Karpas-422 (cell line): Measurements from ENCODE around the gene C16orf82. TPM values are rescaled to one million over a fixed set of nuclear protein-coding genes. Genes with fewer than 3 reads are reported as not detected.
"Not testable (repeated sequence)": the region's sequence is repeated elsewhere in the genome, so short reads cannot be mapped to it uniquely, and the experiment has no call there.

Source experiments
- DNase-seq: peaks from one replicate; pipeline ENCODE4 v3.0.0-alpha.2; 2015
- H2AFZ ChIP-seq: fragments of 200-600 bp; sonication (generic); 2 replicates; pipeline ENCODE4 v1.6.1; 2014; ENCODE audit warnings: antibody characterized with exemption, low read length, mixed read lengths
- H3K27ac ChIP-seq: fragments of 200-600 bp; sonication (generic); 2 replicates; pipeline ENCODE4 v1.5.1; 2014; ENCODE audit warnings: mild to moderate bottlenecking, low read length, moderate library complexity
- H3K27me3 ChIP-seq: fragments of 200-600 bp; sonication (generic); 2 replicates; pipeline ENCODE4 v1.6.1; 2014; ENCODE audit warnings: low read length, mixed read lengths
- H3K36me3 ChIP-seq: fragments of 200-600 bp; sonication (generic); 2 replicates; pipeline ENCODE4 v1.6.1; 2014; ENCODE audit warnings: low read length, mixed read lengths; ENCODE audit not compliant: insufficient read depth
- H3K4me1 ChIP-seq: fragments of 200-600 bp; sonication (generic); 2 replicates; pipeline ENCODE4 v1.6.1; 2014; ENCODE audit warnings: mild to moderate bottlenecking, low read length, mixed read lengths
- H3K4me2 ChIP-seq: fragments of 200-600 bp; sonication (generic); 2 replicates; pipeline ENCODE4 v1.6.1; 2014; ENCODE audit warnings: low read length, low read depth, mild to moderate bottlenecking; ENCODE audit not compliant: poor library complexity, severe bottlenecking
- H3K4me3 ChIP-seq: fragments of 200-600 bp; sonication (generic); 2 replicates; pipeline ENCODE4 v1.5.1; 2014; ENCODE audit warnings: mild to moderate bottlenecking, antibody characterized with exemption, low read length, mixed read lengths
- H3K79me2 ChIP-seq: fragments of 200-600 bp; sonication (generic); 2 replicates; pipeline ENCODE4 v1.6.1; 2014; ENCODE audit warnings: mild to moderate bottlenecking, low read length, mixed read lengths
- H3K9ac ChIP-seq: fragments of 200-600 bp; sonication (generic); 2 replicates; pipeline ENCODE4 v1.6.0; 2014; ENCODE audit warnings: low read length
- H3K9me2 ChIP-seq: fragments of 200-600 bp; sonication (generic), shearing (Covaris generic); replicated peaks from 2 replicates; pipeline ENCODE4 v1.6.0; 2014; ENCODE audit warnings: mild to moderate bottlenecking, low read length, moderate library complexity; ENCODE audit not compliant: insufficient read depth
- H3K9me3 ChIP-seq: fragments of 300-700, 200-600 bp; sonication (generic); 2 replicates; pipeline ENCODE4 v1.6.1; 2014; ENCODE audit warnings: low read length, mixed read lengths
- H4K20me1 ChIP-seq: fragments of 200-600 bp; sonication (generic); 2 replicates; pipeline ENCODE4 v1.6.1; 2014; ENCODE audit warnings: mild to moderate bottlenecking, antibody characterized with exemption, low read length, low read depth; ENCODE audit not compliant: insufficient read depth
- total RNA-seq: library from RNA; depleted of rRNA; stranded (reverse); fragments of >200 nt; shearing (Covaris generic); gene quantifications from 2 replicates; pipeline ENCODE4 v1.2.3, GENCODE V29; 2014; ENCODE audit warnings: low replicate concordance

The C16orf82 gene
- total RNA-seq, 1 experiment from 2014 or later, result not detected

- no peaks in the 10 kb centered on the region for H3K36me3 ChIP-seq
- no peaks in the 10 kb centered on the region for H3K9me2 ChIP-seq
- peak; percentile 44 for DNase-seq
- H3K27me3 ChIP-seq, result no peaks in the 10 kb centered on the region
- H3K4me1 ChIP-seq, result no peaks in the 10 kb centered on the region
- no peak overlapping the region for H2AFZ ChIP-seq
- no peaks in the 10 kb centered on the region for H4K20me1 ChIP-seq
- H3K9ac ChIP-seq, result no peak overlapping the region
- H3K4me2 ChIP-seq, result no peak overlapping the region
- no peak overlapping the region for H3K4me3 ChIP-seq
- H3K9me3 ChIP-seq, result no peaks in the 10 kb centered on the region
- no peak overlapping the region for H3K27ac ChIP-seq
- no peaks in the 10 kb centered on the region for H3K79me2 ChIP-seq
Measured at GRCh38 chr16:27080895-27081294, 14.2 kb downstream of the C16orf82 start.

GRCh38 chr16:27083861-27084261, 17.1 kb downstream of the C16orf82 start:
- H3K4me1 ChIP-seq, result no peaks in the 10 kb centered on the region
- peak; percentile 54 for DNase-seq
- H2AFZ ChIP-seq, result no peak overlapping the region
- no peak overlapping the region for H3K27ac ChIP-seq
- H3K36me3 ChIP-seq, result no peaks in the 10 kb centered on the region
- no peaks in the 10 kb centered on the region for H3K9me2 ChIP-seq
- H4K20me1 ChIP-seq, result no peaks in the 10 kb centered on the region
- no peak overlapping the region for H3K9ac ChIP-seq
- no peaks in the 10 kb centered on the region for H3K9me3 ChIP-seq
- no peaks in the 10 kb centered on the region for H3K79me2 ChIP-seq
- H3K4me2 ChIP-seq, result no peak overlapping the region
- H3K27me3 ChIP-seq, result no peaks in the 10 kb centered on the region
- H3K4me3 ChIP-seq, result no peak overlapping the region

- no peaks in the 10 kb centered on the region for H3K9me3 ChIP-seq
- H3K9me2 ChIP-seq, result no peaks in the 10 kb centered on the region
- no peak overlapping the region for H3K27ac ChIP-seq
Measured at GRCh38 chr16:27084307-27085028, 17.7 kb downstream of the C16orf82 start.

GRCh38 chr16:27085182-27085581, 18.5 kb downstream of the C16orf82 start:
- Histone ChIP-seq H3K9me2 (no peaks in the 10 kb centered on the region), H3K79me2 (no peaks in the 10 kb centered on the region), H3K36me3 (no peaks in the 10 kb centered on the region), H3K4me2 (no peak overlapping the region), H4K20me1 (no peaks in the 10 kb centered on the region), H3K4me3 (no peak overlapping the region), H3K4me1 (no peaks in the 10 kb centered on the region), H3K27me3 (no peaks in the 10 kb centered on the region), H3K9me3 (no peaks in the 10 kb centered on the region), H2AFZ (no peak overlapping the region), H3K27ac (no peak overlapping the region), H3K9ac (no peak overlapping the region)
- no peak for DNase-seq

More at GRCh38 chr16:27084307-27085028, 17.7 kb downstream of the C16orf82 start:
- H3K4me3 ChIP-seq, result no peak overlapping the region
- no peak overlapping the region for H3K4me2 ChIP-seq
- H2AFZ ChIP-seq, result no peak overlapping the region
- H3K27me3 ChIP-seq, result no peaks in the 10 kb centered on the region
- H4K20me1 ChIP-seq, result no peaks in the 10 kb centered on the region
- H3K9ac ChIP-seq, result no peak overlapping the region
- DNase-seq, result no peak
- no peaks in the 10 kb centered on the region for H3K36me3 ChIP-seq
- H3K79me2 ChIP-seq, result no peaks in the 10 kb centered on the region
- no peaks in the 10 kb centered on the region for H3K4me1 ChIP-seq

GRCh38 chr16:27086031-27086430, 19.3 kb downstream of the C16orf82 start:
- not testable (repeated sequence) for H3K36me3 ChIP-seq, H3K27ac ChIP-seq, H3K9me2 ChIP-seq, H3K4me2 ChIP-seq, H2AFZ ChIP-seq, H3K4me1 ChIP-seq, H3K79me2 ChIP-seq, H4K20me1 ChIP-seq, H3K9me3 ChIP-seq, DNase-seq, H3K27me3 ChIP-seq, H3K9ac ChIP-seq, H3K4me3 ChIP-seq

- no peak for DNase-seq
- Histone ChIP-seq H2AFZ (no peak overlapping the region), H3K9ac (no peak overlapping the region), H3K4me2 (no peak overlapping the region), H3K4me3 (no peak overlapping the region), H3K9me3 (no peaks in the 10 kb centered on the region), H3K27me3 (no peaks in the 10 kb centered on the region), H4K20me1 (no peaks in the 10 kb centered on the region), H3K79me2 (no peaks in the 10 kb centered on the region), H3K27ac (no peak overlapping the region), H3K36me3 (no peaks in the 10 kb centered on the region), H3K9me2 (no peaks in the 10 kb centered on the region), H3K4me1 (no peaks in the 10 kb centered on the region)
Measured at GRCh38 chr16:27088216-27088615, 21.5 kb downstream of the C16orf82 start.

- no peaks in the 10 kb centered on the region for H3K36me3 ChIP-seq
- H3K4me3 ChIP-seq, result no peak overlapping the region
- H3K27me3 ChIP-seq, result no peaks in the 10 kb centered on the region
- H3K4me2 ChIP-seq, result no peak overlapping the region
- no peak overlapping the region for H3K27ac ChIP-seq
- H3K79me2 ChIP-seq, result no peaks in the 10 kb centered on the region
- no peaks in the 10 kb centered on the region for H3K9me2 ChIP-seq
- no peaks in the 10 kb centered on the region for H4K20me1 ChIP-seq
- H2AFZ ChIP-seq, result no peak overlapping the region
- no peak overlapping the region for H3K9ac ChIP-seq
- DNase-seq, result no peak
- no peaks in the 10 kb centered on the region for H3K9me3 ChIP-seq
- H3K4me1 ChIP-seq, result no peaks in the 10 kb centered on the region
Measured at GRCh38 chr16:27096375-27096774, 29.6 kb downstream of the C16orf82 start.

- Histone ChIP-seq H3K9ac (no peak overlapping the region), H2AFZ (no peak overlapping the region), H3K79me2 (no peaks in the 10 kb centered on the region), H3K4me3 (no peak overlapping the region), H4K20me1 (no peaks in the 10 kb centered on the region), H3K4me2 (no peak overlapping the region), H3K36me3 (no peaks in the 10 kb centered on the region), H3K9me3 (no peaks in the 10 kb centered on the region), H3K9me2 (no peaks in the 10 kb centered on the region), H3K27me3 (no peaks in the 10 kb centered on the region), H3K4me1 (no peaks in the 10 kb centered on the region), H3K27ac (no peak overlapping the region)
- no peak for DNase-seq
Measured at GRCh38 chr16:27097800-27098230, 31.1 kb downstream of the C16orf82 start.
